H1 (cell line): ENCODE results near the gene THAP7. TPM values are rescaled to one million over a fixed set of nuclear protein-coding genes. Genes with fewer than 3 reads are reported as not detected.

Source experiments
- CHD2 ChIP-seq: IDR thresholded peaks from 2 replicates; pipeline ENCODE4 v1.6.1; 2012; ENCODE audit warnings: low read length, improper control_type of control experiment
- CHD7 ChIP-seq: fragments of 300-600 bp; sonication (generic); IDR thresholded peaks from 2 replicates; pipeline ENCODE4 v1.7.1; 2012; ENCODE audit warnings: low read length, moderate library complexity, mild to moderate bottlenecking, inconsistent platforms; ENCODE audit not compliant: insufficient replicate concordance
- CREB1 ChIP-seq: IDR thresholded peaks from 2 replicates; pipeline ENCODE4 v1.6.1; 2012; ENCODE audit warnings: inconsistent platforms
- CTCF ChIP-seq, 3 experiments: IDR thresholded peaks; 1 replicate in 2 of 3; 2 replicates in 1 of 3; pipeline versions ENCODE4 v1.5.1 to v1.6.1; 2011; ENCODE audit warnings: low read length in 3 of 3, mild to moderate bottlenecking in 3 of 3, inconsistent platforms in 2 of 3, low read depth in 1 of 3, moderate library complexity in 1 of 3; ENCODE audit not compliant: insufficient read depth in 1 of 3; ENCODE audit errors: control extremely low read depth in 1 of 3
- GABPA ChIP-seq: IDR thresholded peaks from 2 replicates; pipeline ENCODE4 v1.6.1; 2011; ENCODE audit warnings: mild to moderate bottlenecking, low read length, moderate library complexity, borderline replicate concordance; ENCODE audit not compliant: insufficient read depth
- HDAC2 ChIP-seq, 2 experiments: fragments of 300-600 bp in 1 of 2; sonication (generic) in 1 of 2; IDR thresholded peaks; 2 replicates each; pipeline ENCODE4 v1.6.1; 2011 to 2012; ENCODE audit warnings: low read depth in 2 of 2, low read length in 2 of 2, mild to moderate bottlenecking in 2 of 2, moderate library complexity in 2 of 2, borderline replicate concordance in 1 of 2, inconsistent platforms in 1 of 2
- NRF1 ChIP-seq: IDR thresholded peaks from 2 replicates; pipeline ENCODE4 v1.6.1; 2011; ENCODE audit warnings: mild to moderate bottlenecking, low read depth, low read length, improper control_type of control experiment
- SIN3A ChIP-seq, 2 experiments: IDR thresholded peaks in 1 of 2; conservative IDR thresholded peaks in 1 of 2; 2 replicates each; pipeline ENCODE4 v1.6.1; 2011 to 2012; ENCODE audit warnings: low read length in 2 of 2, improper control_type of control experiment in 1 of 2, low read depth in 1 of 2, mild to moderate bottlenecking in 1 of 2
- polyA plus RNA-seq, 7 experiments: library from polyadenylated mRNA; depleted of rRNA in 3 of 7; stranded (reverse) in 5 of 7; unstranded in 2 of 7; fragments of >200 nt in 5 of 7; fragments of 200-250 nt in 2 of 7; gene quantifications; 1 replicate in 5 of 7; 2 replicates in 1 of 7; 4 replicates in 1 of 7; pipeline versions ENCODE4 v1.2.1 to v1.2.3, GENCODE V29; 2011 to 2013; ENCODE audit warnings: missing spikeins in 2 of 7, mixed read lengths in 2 of 7
- total RNA-seq: library from RNA; stranded (reverse); fragmentation: NEBNext Ultra II Directional; extraction: Animal tissue kit (Norgen Biotek cat#: 25700); gene quantifications from 2 replicates; pipeline ENCODE4 v1.2.1, GENCODE V29; 2021

THAP7 gene
- total and polyA plus RNA-seq, 2 of the 8 experiments (the other 6 are each of a cell fraction or from before 2014, with no cell fraction given), result 16.9 to 32.5 TPM

- TF ChIP-seq CHD7 (no peak), GABPA (no peak), CHD2 (no peak), SIN3A (conservative IDR thresholded peaks at IDR 0.05 in 1 of 2, IDR thresholded peaks at IDR 0.05 in 1 of 2; ENCODE audit: low read depth in 1 of 2, low read length in 2 of 2) (no peak), HDAC2 (IDR thresholded peaks at IDR 0.05; ENCODE audit: borderline replicate concordance in 1 of 2, low read depth in 2 of 2, low read length in 2 of 2) (no peak), NRF1 (no peak), CTCF (IDR thresholded peaks at IDR 0.05; ENCODE audit: control extremely low read depth in 1 of 3, insufficient read depth in 1 of 3, low read depth in 1 of 3, low read length in 3 of 3) (no peak), CREB1 (no peak)
These were observed 25.5 kb downstream of the THAP7 start (continued) for GRCh38 chr22:20976291-20976877.
